Uterus (tissue), 4 donors: ENCODE measurements around the gene GLTPD2. TPM values are rescaled to one million over a fixed set of nuclear protein-coding genes. Genes with fewer than 3 reads are reported as not detected.
A peak's percentile ranks its signal among the peaks of the same experiment; 100 is the strongest.
"Not testable (repeated sequence)": the region's sequence is repeated elsewhere in the genome, so short reads cannot be mapped to it uniquely, and the experiment has no call there.

ENCODE experiments used
- DNase-seq, 2 donors: peaks; one replicate each; pipeline ENCODE4 v3.0.0-alpha.2; 2019 to 2020
- H3K27ac ChIP-seq, 2 donors: fragments of 200-600 bp; sonication (generic); 1 replicate in 1 of 2; 2 replicates in 1 of 2; pipeline ENCODE4 v1.5.1; 2016 to 2018
- H3K27me3 ChIP-seq, 2 donors: fragments of 200-600 bp; sonication (generic); one replicate each; pipeline ENCODE4 v1.5.1; 2018 to 2019; ENCODE audit warnings: control low read depth in 1 of 2
- H3K36me3 ChIP-seq, 2 donors: fragments of 200-600 bp; sonication (generic); one replicate each; pipeline ENCODE4 v1.5.1; 2019; ENCODE audit warnings: control low read depth in 1 of 2
- H3K4me1 ChIP-seq, 2 donors: fragments of 200-600 bp; sonication (generic); one replicate each; pipeline ENCODE4 v1.5.1; 2018 to 2019; ENCODE audit warnings: control low read depth in 1 of 2
- H3K4me3 ChIP-seq, 2 donors: fragments of 200-600 bp; sonication (generic); 1 replicate in 1 of 2; 2 replicates in 1 of 2; pipeline ENCODE4 v1.5.1; 2018 to 2019; ENCODE audit warnings: mild to moderate bottlenecking in 1 of 2
- H3K9me3 ChIP-seq, 2 donors: fragments of 200-600 bp; sonication (generic); one replicate each; pipeline ENCODE4 v1.5.1; 2019; ENCODE audit warnings: control low read depth in 1 of 2
- CTCF ChIP-seq, 4 experiments: fragments of 200-600 bp in 2 of 4; fragments of 450-650 bp in 2 of 4; sonication (generic) in 2 of 4; IDR thresholded peaks; one replicate each; pipeline ENCODE4 v1.5.1; 2016 to 2019; ENCODE audit warnings: antibody characterized with exemption in 4 of 4, mild to moderate bottlenecking in 2 of 4, moderate library complexity in 1 of 4
- POLR2A ChIP-seq, 2 donors: fragments of 450-650 bp; IDR thresholded peaks; one replicate each; pipeline ENCODE4 v1.6.1; 2016; ENCODE audit warnings: antibody characterized with exemption in 2 of 2, mild to moderate bottlenecking in 1 of 2, moderate library complexity in 1 of 2
- intact Hi-C: fragments of 100-400 bp; cut with DNase I; formaldehyde crosslinking; loops from one replicate; pipeline ENCODE4 v1.15.1; 2023; ENCODE audit warnings: low total_unique reads
- total RNA-seq, 4 donors: library from RNA; depleted of rRNA in 3 of 4; stranded (reverse); fragments of >200 nt in 3 of 4; gene quantifications; one replicate each; pipeline versions ENCODE4 v1.1.0 to v1.2.4, GENCODE V29; 2014 to 2023
- donor health status: DM: yes; HTN: yes; CAD: no.

The GLTPD2 gene
- total RNA-seq, 4 donors from 2014 or later, result not detected

GRCh38 chr17:4827399-4827798, 38.6 kb downstream of the GLTPD2 start:
- no peaks in the 10 kb centered on the region for H3K36me3 ChIP-seq
- no peaks in the 10 kb centered on the region for H3K27me3 ChIP-seq
- H3K9me3 ChIP-seq, result no peaks in the 10 kb centered on the region
- H3K27ac ChIP-seq, result no peak overlapping the region
- DNase-seq, result no peak
- no peak overlapping the region for H3K4me3 ChIP-seq
- H3K4me1 ChIP-seq, result no peaks in the 10 kb centered on the region
- TF ChIP-seq POLR2A (IDR thresholded peaks at IDR 0.05) (no peak), CTCF (IDR thresholded peaks at IDR 0.05) (no peak)
- intact Hi-C loops, result no loop called here

- H3K36me3 ChIP-seq, H3K9me3 ChIP-seq, H3K4me1 ChIP-seq, H3K27me3 ChIP-seq, intact Hi-C loops, DNase-seq: not testable (repeated sequence)
- peak overlapping the region; percentile 78 to 81 for H3K4me3 ChIP-seq
- peak overlapping the region; percentile 82 to 83 for H3K27ac ChIP-seq
These were observed 44.0 kb downstream of the GLTPD2 start for GRCh38 chr17:4832829-4833177.

- intact Hi-C loops, result no loop called here
- DNase-seq, result peak; percentile 83 to 91
- Histone ChIP-seq H3K36me3 (no peaks in the 10 kb centered on the region), H3K9me3 (no peaks in the 10 kb centered on the region), H3K4me1 (peaks cover 0 to 4% of the 10 kb centered on the region in 2 donors), H3K27ac (peak within 1 kb of the TSS; percentile 82 to 83), H3K27me3 (no peaks in the 10 kb centered on the region), H3K4me3 (peak within 1 kb of the TSS; percentile 78 to 81)
- TF ChIP-seq POLR2A (IDR thresholded peaks at IDR 0.05), result peak; percentile 86 to 91
- no peak for TF ChIP-seq CTCF (IDR thresholded peaks at IDR 0.05)
These were observed 44.6 kb downstream of the GLTPD2 start, which contains the start of gene MINK1 for GRCh38 chr17:4833178-4833940. MINK1 (plus strand) TSS chr17:4833340; CDS start chr17:4833584, 244 bp downstream.

- TF ChIP-seq POLR2A (IDR thresholded peaks at IDR 0.05) (no peak), CTCF (IDR thresholded peaks at IDR 0.05) (no peak)
- no peaks in the 10 kb centered on the region for H3K36me3 ChIP-seq
- no peaks in the 10 kb centered on the region for H3K27me3 ChIP-seq
- no peaks in the 10 kb centered on the region for H3K9me3 ChIP-seq
- DNase-seq, result no peak
- peak overlapping the region; percentile 82 to 83 for H3K27ac ChIP-seq
- peak overlapping the region; percentile 78 to 81 for H3K4me3 ChIP-seq
- intact Hi-C loops, result no loop called here
- H3K4me1 ChIP-seq, result peaks cover 0 to 4% of the 10 kb centered on the region in 2 donors
These were observed 45.3 kb downstream of the GLTPD2 start for GRCh38 chr17:4833941-4834680.

- Histone ChIP-seq H3K27ac (peak overlapping the region; percentile 82 to 83), H3K36me3 (no peaks in the 10 kb centered on the region), H3K27me3 (no peaks in the 10 kb centered on the region), H3K4me3 (peak overlapping the region in 1 of 2 donors; percentile 81), H3K4me1 (peaks cover 0 to 4% of the 10 kb centered on the region in 2 donors), H3K9me3 (no peaks in the 10 kb centered on the region)
- DNase-seq, result no peak
- intact Hi-C loops, result no loop called here
- TF ChIP-seq POLR2A (IDR thresholded peaks at IDR 0.05), result no peak
- TF ChIP-seq CTCF (IDR thresholded peaks at IDR 0.05), result no peak
These were observed 45.9 kb downstream of the GLTPD2 start for GRCh38 chr17:4834681-4835020.
